HUES64 (cell line): ENCODE results near the gene IL18R1. TPM values are rescaled to one million over a fixed set of nuclear protein-coding genes. Genes with fewer than 3 reads are reported as not detected.
A peak's percentile ranks its signal among the peaks of the same experiment; 100 is the strongest.

Source experiments
- H3K27ac ChIP-seq: 2 replicates; pipeline ENCODE4 v1.7.0; 2013; ENCODE audit warnings: low read depth, low read length, inconsistent platforms
- H3K27me3 ChIP-seq: 2 replicates; pipeline ENCODE4 v1.6.1; 2013; ENCODE audit warnings: mild to moderate bottlenecking, low read length; ENCODE audit not compliant: insufficient read depth
- H3K36me3 ChIP-seq: 2 replicates; pipeline ENCODE4 v1.6.1; 2013; ENCODE audit warnings: mild to moderate bottlenecking, low read length; ENCODE audit not compliant: insufficient read depth
- H3K4me1 ChIP-seq: 2 replicates; pipeline ENCODE4 v1.6.1; 2013; ENCODE audit warnings: mild to moderate bottlenecking, low read length, moderate library complexity; ENCODE audit not compliant: insufficient read depth
- H3K4me3 ChIP-seq: 2 replicates; pipeline ENCODE4 v1.5.1; 2013; ENCODE audit warnings: mild to moderate bottlenecking, low read length, moderate library complexity
- H3K9ac ChIP-seq: 2 replicates; pipeline ENCODE4 v1.6.1; 2013; ENCODE audit warnings: mild to moderate bottlenecking, low read depth, low read length
- H3K9me3 ChIP-seq: 2 replicates; pipeline ENCODE4 v1.6.1; 2013; ENCODE audit warnings: low read depth, low read length; ENCODE audit not compliant: insufficient read depth
- WGBS: fragments of 150-250, 120-280 bp; methylation state at CpG from one replicate; pipeline ENCODE4 v1.1.7; 2013; ENCODE audit warnings: missing lambda C conversion rate; 5-methylcytosine and 5-hydroxymethylcytosine counted together
- polyA plus RNA-seq, 2 experiments: library from polyadenylated mRNA; stranded (reverse); fragments of 50-300 nt; gene quantifications; one replicate each; pipeline ENCODE4 v1.2.3, GENCODE V29; 2013

IL18R1 gene, protein sequence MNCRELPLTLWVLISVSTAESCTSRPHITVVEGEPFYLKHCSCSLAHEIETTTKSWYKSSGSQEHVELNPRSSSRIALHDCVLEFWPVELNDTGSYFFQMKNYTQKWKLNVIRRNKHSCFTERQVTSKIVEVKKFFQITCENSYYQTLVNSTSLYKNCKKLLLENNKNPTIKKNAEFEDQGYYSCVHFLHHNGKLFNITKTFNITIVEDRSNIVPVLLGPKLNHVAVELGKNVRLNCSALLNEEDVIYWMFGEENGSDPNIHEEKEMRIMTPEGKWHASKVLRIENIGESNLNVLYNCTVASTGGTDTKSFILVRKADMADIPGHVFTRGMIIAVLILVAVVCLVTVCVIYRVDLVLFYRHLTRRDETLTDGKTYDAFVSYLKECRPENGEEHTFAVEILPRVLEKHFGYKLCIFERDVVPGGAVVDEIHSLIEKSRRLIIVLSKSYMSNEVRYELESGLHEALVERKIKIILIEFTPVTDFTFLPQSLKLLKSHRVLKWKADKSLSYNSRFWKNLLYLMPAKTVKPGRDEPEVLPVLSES
- 0.10 TPM for polyA plus RNA-seq (2013, experiment 1 of 2)
- 0.13 TPM for polyA plus RNA-seq (2013, experiment 2 of 2)

DNA sequence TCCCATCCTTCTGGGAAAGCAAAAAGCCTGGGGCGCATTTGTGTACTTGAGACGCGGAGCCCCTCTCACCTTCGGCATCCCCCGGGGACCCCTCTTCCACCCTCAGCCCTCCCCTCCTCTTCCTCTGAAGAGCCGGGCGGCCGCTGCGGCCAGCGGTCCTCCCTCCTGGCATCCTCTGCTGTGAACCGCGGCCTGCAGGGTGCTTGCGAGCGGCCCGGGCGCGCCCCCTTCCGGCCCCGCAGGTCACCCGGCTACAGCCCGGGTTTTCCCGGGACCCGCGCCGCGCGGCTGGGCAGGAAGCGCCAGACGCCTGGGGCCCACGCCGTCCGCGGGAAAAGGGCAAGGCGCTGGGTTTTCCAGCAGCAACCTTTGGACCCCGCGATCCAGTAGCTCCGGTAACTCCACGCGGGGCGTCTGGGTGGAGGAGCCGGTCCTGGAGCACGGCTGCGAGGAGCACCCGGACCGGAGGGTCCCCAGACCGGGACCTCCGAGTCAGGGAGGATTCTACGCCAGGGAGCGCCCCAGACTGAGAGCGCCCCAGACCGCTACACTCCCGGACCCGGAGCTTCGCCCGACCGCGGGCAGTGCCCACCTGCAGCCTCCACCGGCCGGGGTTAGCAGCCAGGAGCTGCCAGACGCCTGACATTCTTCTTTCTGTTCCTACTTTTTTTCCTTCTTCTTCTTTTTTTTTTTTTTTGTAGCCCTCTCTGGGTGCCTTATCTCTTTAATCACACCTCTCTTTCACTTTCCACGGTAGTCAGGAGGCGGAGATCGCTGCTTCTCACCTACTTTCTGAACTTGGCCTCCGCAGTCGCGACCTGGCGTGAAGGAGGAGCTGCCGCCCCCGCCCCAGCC is at the start of gene IL18R1:
Gene IL18R1 (plus strand): TSS at position 271 of the 855 bp plus-strand sequence. CDS start 6,865 bp downstream, outside the sequence.
- peaks cover 34% of the 10 kb centered on the region for H3K27me3 ChIP-seq
- no peak within 1 kb of the TSS for H3K27ac ChIP-seq
- H3K4me1 ChIP-seq: no peaks in the 10 kb centered on the region
- no peaks in the 10 kb centered on the region for H3K36me3 ChIP-seq
- peak within 1 kb of the TSS; percentile 58 for H3K9ac ChIP-seq
- peak within 1 kb of the TSS; percentile 68 for H3K4me3 ChIP-seq
- WGBS: 2% methylated on average over 69 of the region's 69 CpGs
- no peaks in the 10 kb centered on the region for H3K9me3 ChIP-seq

DNA sequence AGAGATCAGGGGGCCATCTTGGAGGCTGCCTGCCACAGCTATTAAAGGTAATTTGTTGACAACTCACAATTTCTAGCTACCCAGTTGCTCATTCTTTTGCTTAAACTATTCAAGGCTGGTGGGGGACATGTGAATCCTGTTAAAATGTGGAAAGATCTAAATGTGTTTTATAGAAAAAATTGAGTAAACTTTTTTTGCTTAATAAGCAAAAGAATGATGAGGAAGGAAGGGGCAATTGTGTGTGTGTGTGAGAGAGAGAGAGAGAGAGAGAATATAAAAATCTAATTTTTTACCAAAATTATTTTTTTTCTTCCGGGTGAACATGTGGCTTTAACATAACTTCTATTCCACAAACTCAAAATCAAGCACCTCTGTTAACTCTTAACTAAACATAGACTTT is 49.5 kb upstream of the IL18R1 start:
- H3K4me1 ChIP-seq: no peaks in the 10 kb centered on the region
- no peak overlapping the region for H3K4me3 ChIP-seq
- 100% methylated on average over 1 of the region's 1 CpG for WGBS

DNA sequence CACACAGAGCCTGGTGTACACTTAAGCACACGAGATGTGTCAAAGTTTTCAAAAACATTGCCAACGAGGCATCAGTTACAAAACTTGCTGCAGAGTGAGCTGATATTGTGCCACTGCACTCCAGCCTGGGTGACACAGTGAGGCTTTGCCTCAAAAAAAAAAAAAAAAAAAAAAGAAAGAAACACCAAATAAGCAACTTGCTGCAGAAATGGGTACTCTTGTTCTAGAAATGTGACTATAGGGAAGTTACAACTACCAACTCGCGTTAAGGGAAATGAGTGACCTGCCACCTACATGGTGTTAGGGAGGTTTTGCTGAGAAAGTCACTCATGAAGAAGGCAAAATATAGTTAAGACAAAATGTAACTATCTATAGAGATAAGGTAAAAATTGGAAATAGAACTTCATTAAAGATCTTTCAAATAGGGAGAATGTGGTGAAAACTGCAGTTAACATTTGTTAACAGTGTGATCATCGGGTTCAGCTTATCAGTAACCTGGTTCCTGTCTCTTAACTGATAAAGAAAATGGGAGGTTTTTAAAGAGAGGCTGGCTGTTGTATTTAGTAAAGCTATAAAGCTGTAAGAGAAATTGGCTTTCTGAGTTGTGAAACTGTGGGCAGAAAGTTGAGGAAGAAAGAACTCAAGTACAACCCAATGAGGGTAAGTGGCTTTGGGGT is 44.5 kb upstream of the IL18R1 start, which contains the start of gene IL1RL1:
Gene IL1RL1 (plus strand): TSS at position 600 of the 677 bp plus-strand sequence. CDS start 26,702 bp downstream, outside the sequence.
- Histone ChIP-seq H3K9me3 (no peaks in the 10 kb centered on the region), H3K27ac (no peak within 1 kb of the TSS), H3K27me3 (no peaks in the 10 kb centered on the region), H3K9ac (no peak within 1 kb of the TSS), H3K4me3 (no peak within 1 kb of the TSS), H3K4me1 (no peaks in the 10 kb centered on the region), H3K36me3 (no peaks in the 10 kb centered on the region)
- WGBS: 91% methylated on average over 5 of the region's 5 CpGs

More for the DNA sequence above, 49.5 kb upstream of the IL18R1 start:
- H3K9me3 ChIP-seq: no peaks in the 10 kb centered on the region
- H3K36me3 ChIP-seq: no peaks in the 10 kb centered on the region
- H3K9ac ChIP-seq: no peak overlapping the region
- no peak overlapping the region for H3K27ac ChIP-seq
- peaks cover 3% of the 10 kb centered on the region; the same call in 1 of the 2 replicates for H3K27me3 ChIP-seq

DNA sequence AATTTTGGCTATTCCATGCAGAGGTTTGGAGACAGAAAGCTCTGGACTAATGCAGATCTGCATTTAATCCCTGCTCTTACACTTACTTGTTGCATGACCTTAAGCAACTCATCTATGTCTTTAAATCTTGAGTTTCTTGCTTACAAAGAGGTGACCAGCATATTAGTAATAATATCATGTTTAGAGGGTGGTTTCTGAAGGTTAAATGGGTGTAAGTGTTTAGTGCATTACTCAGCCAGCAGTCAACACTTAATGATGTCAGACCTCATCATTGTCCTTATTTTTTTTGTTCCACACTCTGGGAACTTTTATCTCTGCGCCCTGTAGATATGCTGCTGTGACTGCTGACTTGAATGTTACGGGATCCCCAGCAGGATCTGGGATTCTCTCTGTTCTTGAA is 42.6 kb upstream of the IL18R1 start:
- H3K27me3 ChIP-seq: no peaks in the 10 kb centered on the region
- H3K4me1 ChIP-seq: no peaks in the 10 kb centered on the region
- no peak overlapping the region for H3K27ac ChIP-seq
- H3K4me3 ChIP-seq: no peak overlapping the region
- H3K9ac ChIP-seq: no peak overlapping the region
- 92% methylated on average over 2 of the region's 2 CpGs for WGBS
- H3K9me3 ChIP-seq: no peaks in the 10 kb centered on the region
- H3K36me3 ChIP-seq: no peaks in the 10 kb centered on the region

DNA sequence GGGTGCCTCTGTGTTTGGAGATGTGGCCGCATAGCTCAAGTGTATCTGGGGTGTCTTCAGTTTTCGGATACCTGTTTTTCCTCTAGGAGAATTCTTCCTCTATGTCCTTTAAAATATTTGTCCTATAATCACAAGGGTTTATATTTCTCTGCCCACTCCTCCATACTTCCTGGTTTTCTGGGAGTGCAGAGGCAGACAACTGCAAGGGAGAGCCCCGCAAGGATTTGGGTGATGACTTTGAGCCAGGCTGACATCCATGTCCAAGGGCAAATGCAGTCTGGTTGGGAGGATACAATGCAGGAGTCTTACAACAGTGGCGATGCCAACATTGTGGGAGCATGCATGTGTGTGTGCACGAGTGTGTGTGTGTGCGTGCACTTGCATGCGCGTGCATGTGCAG is 42.1 kb upstream of the IL18R1 start:
- no peaks in the 10 kb centered on the region for H3K36me3 ChIP-seq
- H3K9ac ChIP-seq: no peak overlapping the region
- H3K4me1 ChIP-seq: no peaks in the 10 kb centered on the region
- H3K27ac ChIP-seq: no peak overlapping the region
- no peaks in the 10 kb centered on the region for H3K9me3 ChIP-seq
- H3K27me3 ChIP-seq: no peaks in the 10 kb centered on the region
- 93% methylated on average over 8 of the region's 8 CpGs for WGBS
- H3K4me3 ChIP-seq: no peak overlapping the region

DNA sequence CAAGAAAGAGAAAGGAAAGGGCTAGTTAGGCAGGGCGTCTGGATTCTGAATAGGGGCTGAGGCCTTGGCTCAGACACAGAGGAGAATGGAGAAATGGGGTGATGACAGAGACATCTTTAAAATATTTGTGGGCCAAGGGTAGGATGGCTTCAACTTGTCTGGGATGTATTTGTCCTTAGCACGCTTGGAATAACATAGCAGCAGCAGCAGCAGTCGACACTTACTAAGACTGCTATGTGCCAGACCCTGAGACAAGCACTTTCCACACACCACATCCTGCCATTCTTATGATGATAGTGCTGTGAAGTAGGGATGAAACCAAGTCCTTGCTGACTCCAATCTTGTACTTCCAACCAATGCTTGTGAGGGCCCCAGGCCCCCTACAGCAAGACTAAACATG is 41.6 kb upstream of the IL18R1 start:
- no peaks in the 10 kb centered on the region for H3K9me3 ChIP-seq
- H3K9ac ChIP-seq: no peak overlapping the region
- H3K36me3 ChIP-seq: no peaks in the 10 kb centered on the region
- no peaks in the 10 kb centered on the region for H3K4me1 ChIP-seq
- WGBS: 94% methylated on average over 3 of the region's 3 CpGs
- no peak overlapping the region for H3K27ac ChIP-seq
- H3K27me3 ChIP-seq: no peaks in the 10 kb centered on the region
- H3K4me3 ChIP-seq: no peak overlapping the region

DNA sequence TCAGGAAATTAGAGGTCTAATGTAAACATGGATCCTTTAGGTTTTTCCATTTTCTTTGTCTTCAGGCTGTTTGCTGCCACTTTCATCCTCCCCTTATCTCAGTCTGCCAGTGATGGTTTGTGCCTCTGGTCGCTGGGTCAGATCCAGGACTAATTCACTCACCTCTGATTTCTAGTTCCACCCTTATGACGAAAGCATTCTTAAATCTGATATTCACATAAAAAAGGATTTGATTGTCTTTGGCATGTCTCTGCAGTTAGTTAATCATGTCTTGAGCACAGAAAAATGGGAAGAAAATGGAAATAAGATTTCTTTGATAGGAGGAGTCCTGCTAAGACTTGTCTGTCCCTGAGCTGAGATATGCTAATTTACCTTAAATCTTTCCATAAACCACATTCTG is 39.7 kb upstream of the IL18R1 start:
- Histone ChIP-seq H3K36me3 (no peaks in the 10 kb centered on the region), H3K9me3 (no peaks in the 10 kb centered on the region), H3K9ac (no peak overlapping the region), H3K27me3 (no peaks in the 10 kb centered on the region), H3K4me1 (no peaks in the 10 kb centered on the region), H3K4me3 (no peak overlapping the region), H3K27ac (no peak overlapping the region)
- 88% methylated on average over 1 of the region's 2 CpGs for WGBS

DNA sequence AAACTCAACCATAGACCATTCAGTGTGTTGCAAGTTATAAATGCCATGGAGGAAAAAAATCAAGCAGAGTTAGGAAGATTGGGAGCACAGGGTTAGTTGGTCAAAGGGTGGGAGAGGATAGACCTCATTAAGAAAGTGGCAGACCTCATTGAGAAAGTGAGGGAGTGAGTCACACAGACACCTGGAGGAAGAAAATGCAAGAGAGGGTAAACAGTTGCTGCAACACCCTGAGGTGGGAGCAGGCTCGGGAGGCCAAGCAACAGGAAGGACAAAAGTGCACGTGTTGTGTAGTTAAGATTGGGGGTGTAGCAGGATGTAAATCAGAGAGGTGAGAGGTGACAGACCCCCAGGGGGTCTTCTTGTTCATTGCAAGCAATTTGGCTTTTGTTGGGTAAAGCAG is 37.9 kb upstream of the IL18R1 start:
- H3K36me3 ChIP-seq: no peaks in the 10 kb centered on the region
- H3K9me3 ChIP-seq: no peaks in the 10 kb centered on the region
- no peaks in the 10 kb centered on the region for H3K4me1 ChIP-seq
- no peak overlapping the region for H3K4me3 ChIP-seq
- H3K9ac ChIP-seq: no peak overlapping the region
- no peaks in the 10 kb centered on the region for H3K27me3 ChIP-seq
- WGBS: 34% methylated on average over 2 of the region's 2 CpGs
- H3K27ac ChIP-seq: no peak overlapping the region

DNA sequence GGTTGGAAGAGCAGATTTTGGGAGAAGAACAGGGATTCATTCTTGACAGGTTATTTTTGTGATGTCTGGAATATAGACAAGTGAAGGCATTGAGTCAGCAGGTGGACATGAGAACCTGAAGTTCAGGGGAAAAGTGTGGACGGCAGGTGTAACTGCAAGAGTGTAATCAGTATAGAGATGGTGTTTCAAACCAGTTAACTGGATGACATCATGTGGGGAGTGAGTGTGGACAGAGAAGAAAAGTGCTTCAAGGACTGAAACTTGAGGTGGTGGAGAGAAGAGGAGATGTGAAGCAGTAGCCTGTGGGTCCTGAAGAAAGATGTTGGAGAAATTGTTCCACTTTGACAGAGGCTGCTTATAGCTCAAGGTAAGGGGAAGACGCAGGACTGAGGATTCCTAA is 37.2 kb upstream of the IL18R1 start:
- no peak overlapping the region for H3K27ac ChIP-seq
- H3K36me3 ChIP-seq: no peaks in the 10 kb centered on the region
- H3K9ac ChIP-seq: no peak overlapping the region
- no peaks in the 10 kb centered on the region for H3K4me1 ChIP-seq
- peaks cover 3% of the 10 kb centered on the region for H3K9me3 ChIP-seq
- WGBS: 93% methylated on average over 2 of the region's 2 CpGs
- no peaks in the 10 kb centered on the region for H3K27me3 ChIP-seq
- H3K4me3 ChIP-seq: no peak overlapping the region

DNA sequence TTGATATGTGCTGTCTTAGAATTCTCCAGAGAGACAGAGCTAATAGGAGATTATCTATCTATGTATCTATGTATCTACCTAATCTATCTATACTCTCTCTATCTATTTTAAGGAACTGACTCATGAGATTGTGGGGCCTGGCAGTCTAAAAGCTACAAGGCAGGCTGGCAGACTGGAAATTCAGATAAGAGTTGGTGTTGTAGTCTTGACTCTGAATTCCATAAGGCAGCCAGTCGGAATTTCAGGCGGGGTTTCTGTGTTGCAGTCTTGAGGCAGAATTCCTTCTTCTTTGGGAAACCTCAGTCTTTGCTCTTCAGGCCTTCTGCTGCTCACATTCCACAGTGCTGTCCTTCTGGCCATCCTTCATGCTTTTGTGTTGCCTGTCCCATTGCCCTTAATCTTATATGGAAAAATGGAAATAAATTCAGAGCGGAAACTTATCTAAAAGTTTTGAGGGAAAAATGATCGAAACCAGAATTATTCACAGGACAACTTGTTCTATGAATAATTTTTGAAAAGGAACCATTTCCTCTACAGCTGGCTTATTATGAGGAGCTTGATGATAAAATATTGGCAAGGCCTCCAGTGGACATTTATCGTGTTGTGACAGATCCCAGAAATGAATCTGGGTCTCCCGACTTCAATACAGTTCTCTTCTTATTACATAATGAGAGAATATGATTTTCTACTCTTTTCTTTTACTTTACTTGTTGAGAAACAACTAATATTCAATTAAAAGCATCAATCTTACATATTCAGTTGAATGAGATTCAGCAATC is 33.5 kb upstream of the IL18R1 start:
- WGBS: 92% methylated on average over 5 of the region's 6 CpGs
- H3K27me3 ChIP-seq: no peaks in the 10 kb centered on the region
- peaks cover 11% of the 10 kb centered on the region for H3K9me3 ChIP-seq
- no peak overlapping the region for H3K27ac ChIP-seq
- H3K36me3 ChIP-seq: no peaks in the 10 kb centered on the region
- no peak overlapping the region for H3K4me3 ChIP-seq
- H3K4me1 ChIP-seq: no peaks in the 10 kb centered on the region
- H3K9ac ChIP-seq: no peak overlapping the region
